OCI-LY1 (cell line): Measurements from ENCODE around the gene SLC43A2.

ENCODE experiments used
- EZH2 ChIP-seq: fragments of 200-600 bp; sonication (generic), shearing (Covaris generic); IDR thresholded peaks from 2 replicates; pipeline ENCODE4 v1.8.0; 2017; ENCODE audit warnings: borderline replicate concordance, mixed run types, mild to moderate bottlenecking, antibody characterized with exemption, low read length, moderate library complexity, mixed read lengths
- TF ChIP-seq, protein P1 (sequence below): fragments of 200-600 bp; sonication (generic), shearing (Covaris generic); IDR thresholded peaks from 2 replicates; pipeline ENCODE4 v1.5.1; 2017; ENCODE audit warnings: mild to moderate bottlenecking, antibody characterized with exemption, low read length, moderate library complexity, mixed read lengths

GRCh38 chr17:1592751-1593629 lies 35.6 kb downstream of the SLC43A2 start:
- TF ChIP-seq, protein P1, sequence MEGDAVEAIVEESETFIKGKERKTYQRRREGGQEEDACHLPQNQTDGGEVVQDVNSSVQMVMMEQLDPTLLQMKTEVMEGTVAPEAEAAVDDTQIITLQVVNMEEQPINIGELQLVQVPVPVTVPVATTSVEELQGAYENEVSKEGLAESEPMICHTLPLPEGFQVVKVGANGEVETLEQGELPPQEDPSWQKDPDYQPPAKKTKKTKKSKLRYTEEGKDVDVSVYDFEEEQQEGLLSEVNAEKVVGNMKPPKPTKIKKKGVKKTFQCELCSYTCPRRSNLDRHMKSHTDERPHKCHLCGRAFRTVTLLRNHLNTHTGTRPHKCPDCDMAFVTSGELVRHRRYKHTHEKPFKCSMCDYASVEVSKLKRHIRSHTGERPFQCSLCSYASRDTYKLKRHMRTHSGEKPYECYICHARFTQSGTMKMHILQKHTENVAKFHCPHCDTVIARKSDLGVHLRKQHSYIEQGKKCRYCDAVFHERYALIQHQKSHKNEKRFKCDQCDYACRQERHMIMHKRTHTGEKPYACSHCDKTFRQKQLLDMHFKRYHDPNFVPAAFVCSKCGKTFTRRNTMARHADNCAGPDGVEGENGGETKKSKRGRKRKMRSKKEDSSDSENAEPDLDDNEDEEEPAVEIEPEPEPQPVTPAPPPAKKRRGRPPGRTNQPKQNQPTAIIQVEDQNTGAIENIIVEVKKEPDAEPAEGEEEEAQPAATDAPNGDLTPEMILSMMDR = no peak
- no peak for TF ChIP-seq EZH2
